Smooth muscle cell (in vitro differentiated cells): ENCODE data around the gene BHLHE23. TPM values are rescaled to one million over a fixed set of nuclear protein-coding genes. Genes with fewer than 3 reads are reported as not detected.

Source experiments
- DNase-seq: peaks from one replicate; lab custom pipeline; 2025; ENCODE audit not compliant: unreplicated experiment; lab: John Stamatoyannopoulos, UW
- H2AFZ ChIP-seq: fragments of 200-600 bp; sonication (generic); 2 replicates; pipeline ENCODE4 v1.6.0; 2016; ENCODE audit warnings: antibody characterized with exemption, low read depth, mild to moderate bottlenecking
- H3F3A ChIP-seq: fragments of 200-600 bp; sonication (generic); 2 replicates; pipeline ENCODE4 v1.6.0; 2017; ENCODE audit warnings: antibody characterized with exemption, low read depth
- H3K27ac ChIP-seq: fragments of 200-600 bp; sonication (generic); 2 replicates; pipeline ENCODE4 v1.5.1; 2016; ENCODE audit warnings: low read depth, mild to moderate bottlenecking
- H3K27me3 ChIP-seq: fragments of 200-600 bp; sonication (generic); 2 replicates; pipeline ENCODE4 v1.6.1; 2016; ENCODE audit warnings: low read depth, mild to moderate bottlenecking
- H3K36me3 ChIP-seq: fragments of 200-600 bp; sonication (generic); 2 replicates; pipeline ENCODE4 v1.5.1; 2016; ENCODE audit warnings: low read depth
- H3K4me1 ChIP-seq: fragments of 200-600 bp; sonication (generic); 2 replicates; pipeline ENCODE4 v1.5.1; 2016; ENCODE audit warnings: low read depth
- H3K4me2 ChIP-seq: fragments of 200-600 bp; sonication (generic); 2 replicates; pipeline ENCODE4 v1.6.0; 2016; ENCODE audit warnings: mild to moderate bottlenecking
- H3K4me3 ChIP-seq: fragments of 200-600 bp; sonication (generic); 2 replicates; pipeline ENCODE4 v1.5.1; 2016; ENCODE audit warnings: mild to moderate bottlenecking
- H3K79me2 ChIP-seq: fragments of 200-600 bp; sonication (generic); 2 replicates; pipeline ENCODE4 v1.6.0; 2016; ENCODE audit warnings: low read depth, mild to moderate bottlenecking
- H3K9ac ChIP-seq: fragments of 200-600 bp; sonication (generic); 2 replicates; pipeline ENCODE4 v1.6.0; 2016; ENCODE audit warnings: low read depth
- H3K9me3 ChIP-seq: fragments of 200-600 bp; sonication (generic); replicated peaks from 2 replicates; pipeline ENCODE4 v1.5.1; 2016; ENCODE audit warnings: low read depth
- H4K20me1 ChIP-seq: fragments of 200-600 bp; sonication (generic); 2 replicates; pipeline ENCODE4 v1.6.0; 2016; ENCODE audit warnings: low read depth
- WGBS: methylation state at CpG from one replicate; pipeline ENCODE4 v1.1.7; 2016; ENCODE audit warnings: low lambda C conversion rate; 5-methylcytosine and 5-hydroxymethylcytosine counted together
- polyA plus RNA-seq: library from polyadenylated mRNA; unstranded; fragments of >200 nt; fragmentation: Nextera tagmentation; extraction: Ambion mirVana; gene quantifications from 2 replicates; pipeline ENCODE4 v1.2.1, GENCODE V29; 2016
- total RNA-seq: library from RNA; depleted of rRNA; stranded (reverse); fragments of >200 nt; gene quantifications from 2 replicates; pipeline ENCODE4 v1.2.3, GENCODE V29; 2014
- TF ChIP-seq, protein P1 (sequence below): fragments of 200-600 bp; sonication (generic); IDR thresholded peaks from 2 replicates; pipeline ENCODE4 v1.5.1; 2017; ENCODE audit warnings: borderline replicate concordance, mild to moderate bottlenecking, antibody characterized with exemption; ENCODE audit not compliant: insufficient read depth, poor library complexity, severe bottlenecking

Gene BHLHE23
- total and polyA plus RNA-seq, 2 experiments from 2014 or later: not detected

DNA sequence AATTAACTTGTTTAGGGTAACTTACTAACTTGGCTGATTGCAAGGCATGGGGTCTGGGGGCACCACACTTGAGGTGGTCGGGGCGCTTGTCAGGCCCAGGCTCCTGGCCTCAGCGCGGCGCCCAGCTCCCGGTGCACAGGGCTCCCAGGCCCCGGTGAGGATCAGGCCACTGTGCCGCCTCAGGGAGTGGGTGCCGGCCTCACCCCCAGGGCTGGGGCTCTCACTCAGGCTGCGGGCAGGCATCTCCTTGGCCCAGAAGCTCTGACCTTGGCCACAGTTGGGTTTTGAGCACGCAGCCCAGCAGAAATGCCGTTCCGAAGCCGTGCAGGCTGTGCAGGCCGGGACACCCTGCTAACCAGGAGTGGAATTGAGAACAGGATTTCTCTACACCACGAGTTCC lies 37.8 kb upstream of the BHLHE23 start:
- Histone ChIP-seq H3F3A (no peaks in the 10 kb centered on the region), H3K27ac (no peak overlapping the region), H3K4me3 (no peak overlapping the region), H2AFZ (no peak overlapping the region), H3K9me3 (no peaks in the 10 kb centered on the region), H3K4me2 (no peak overlapping the region), H3K27me3 (peaks cover 33% of the 10 kb centered on the region), H3K36me3 (no peaks in the 10 kb centered on the region), H3K79me2 (no peaks in the 10 kb centered on the region), H4K20me1 (no peaks in the 10 kb centered on the region), H3K4me1 (no peaks in the 10 kb centered on the region), H3K9ac (no peak overlapping the region)
- 88% methylated on average over 16 of the region's 16 CpGs for WGBS
- TF ChIP-seq, protein P1, sequence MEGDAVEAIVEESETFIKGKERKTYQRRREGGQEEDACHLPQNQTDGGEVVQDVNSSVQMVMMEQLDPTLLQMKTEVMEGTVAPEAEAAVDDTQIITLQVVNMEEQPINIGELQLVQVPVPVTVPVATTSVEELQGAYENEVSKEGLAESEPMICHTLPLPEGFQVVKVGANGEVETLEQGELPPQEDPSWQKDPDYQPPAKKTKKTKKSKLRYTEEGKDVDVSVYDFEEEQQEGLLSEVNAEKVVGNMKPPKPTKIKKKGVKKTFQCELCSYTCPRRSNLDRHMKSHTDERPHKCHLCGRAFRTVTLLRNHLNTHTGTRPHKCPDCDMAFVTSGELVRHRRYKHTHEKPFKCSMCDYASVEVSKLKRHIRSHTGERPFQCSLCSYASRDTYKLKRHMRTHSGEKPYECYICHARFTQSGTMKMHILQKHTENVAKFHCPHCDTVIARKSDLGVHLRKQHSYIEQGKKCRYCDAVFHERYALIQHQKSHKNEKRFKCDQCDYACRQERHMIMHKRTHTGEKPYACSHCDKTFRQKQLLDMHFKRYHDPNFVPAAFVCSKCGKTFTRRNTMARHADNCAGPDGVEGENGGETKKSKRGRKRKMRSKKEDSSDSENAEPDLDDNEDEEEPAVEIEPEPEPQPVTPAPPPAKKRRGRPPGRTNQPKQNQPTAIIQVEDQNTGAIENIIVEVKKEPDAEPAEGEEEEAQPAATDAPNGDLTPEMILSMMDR: no peak
- no peak for DNase-seq

DNA sequence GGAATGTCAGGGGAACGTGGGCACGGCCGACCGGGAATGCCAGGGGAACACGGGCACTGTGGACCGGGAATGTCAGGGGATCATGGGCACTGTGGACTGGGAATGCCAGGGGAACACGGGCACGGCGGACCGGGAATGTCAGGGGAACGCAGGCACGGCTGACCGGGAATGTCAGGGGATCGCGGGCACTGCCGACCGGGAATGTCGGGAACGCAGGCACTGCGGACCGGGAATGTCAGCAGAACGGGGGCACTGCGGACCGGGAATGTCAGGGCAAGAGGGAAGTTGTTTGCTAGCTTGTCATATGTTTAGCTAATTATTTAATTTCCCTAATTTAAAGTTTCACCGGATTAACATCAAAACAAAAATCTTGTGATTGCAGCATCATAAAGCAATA lies 37.4 kb upstream of the BHLHE23 start:
- Histone ChIP-seq H3K27ac (no peak overlapping the region), H3K9ac (no peak overlapping the region), H3F3A (no peaks in the 10 kb centered on the region), H3K27me3 (peaks cover 37% of the 10 kb centered on the region), H3K4me2 (no peak overlapping the region), H4K20me1 (no peaks in the 10 kb centered on the region), H2AFZ (no peak overlapping the region), H3K4me1 (no peaks in the 10 kb centered on the region), H3K9me3 (no peaks in the 10 kb centered on the region), H3K79me2 (no peaks in the 10 kb centered on the region), H3K36me3 (no peaks in the 10 kb centered on the region), H3K4me3 (no peak overlapping the region)
- no peak for DNase-seq
- 92% methylated on average over 23 of the region's 25 CpGs for WGBS
- TF ChIP-seq, protein P1: no peak

DNA sequence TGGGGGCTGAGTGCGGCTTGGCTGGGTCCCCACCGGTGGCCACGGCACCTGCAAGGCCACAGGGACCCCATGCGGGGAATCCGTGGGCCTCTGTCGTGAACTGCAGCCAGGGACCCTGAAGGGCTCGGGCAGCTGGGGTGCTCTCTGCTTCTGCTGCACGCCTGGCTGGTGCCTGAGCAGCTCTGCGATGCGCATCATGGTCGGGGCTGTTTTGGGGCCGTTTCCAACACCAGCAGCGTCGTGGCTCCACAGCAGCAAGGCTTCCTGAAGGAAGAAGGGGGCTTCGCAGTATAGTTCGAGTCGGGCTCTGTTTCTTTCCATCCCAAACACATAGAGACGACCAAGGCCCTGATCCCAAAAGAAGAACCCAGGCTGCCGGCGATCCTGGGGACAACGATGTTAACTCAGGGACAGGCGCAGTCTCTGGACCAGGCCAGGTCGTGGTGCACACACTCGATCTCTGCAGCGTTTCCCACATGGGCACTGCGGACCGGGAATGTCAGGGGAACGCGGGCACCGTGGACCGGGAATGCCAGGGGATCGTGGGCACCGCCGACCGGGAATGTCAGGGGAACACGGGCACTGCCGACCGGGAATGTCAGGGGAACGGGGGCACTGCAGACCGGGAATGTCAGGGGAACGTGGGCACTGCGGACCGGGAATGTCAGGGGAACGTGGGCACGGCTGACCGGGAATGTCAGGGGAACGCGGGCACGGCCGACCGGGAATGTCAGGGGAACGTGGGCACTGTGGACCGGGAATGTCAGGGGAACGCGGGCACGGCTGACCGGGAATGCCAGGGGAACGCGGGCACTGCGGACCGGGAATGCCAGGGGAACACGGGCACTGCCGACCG lies 36.8 kb upstream of the BHLHE23 start:
- H3K4me1 ChIP-seq: no peaks in the 10 kb centered on the region
- H3K79me2 ChIP-seq: no peaks in the 10 kb centered on the region
- H3K4me3 ChIP-seq: no peak overlapping the region
- no peaks in the 10 kb centered on the region for H3F3A ChIP-seq
- H3K9ac ChIP-seq: no peak overlapping the region
- 90% methylated on average over 55 of the region's 64 CpGs for WGBS
- no peaks in the 10 kb centered on the region for H3K9me3 ChIP-seq
- no peak overlapping the region for H3K4me2 ChIP-seq
- no peak overlapping the region for H2AFZ ChIP-seq
- DNase-seq: no peak
- H3K27me3 ChIP-seq: peaks cover 37% of the 10 kb centered on the region
- no peaks in the 10 kb centered on the region for H4K20me1 ChIP-seq
- H3K36me3 ChIP-seq: no peaks in the 10 kb centered on the region
- no peak overlapping the region for H3K27ac ChIP-seq
- TF ChIP-seq, protein P1: no peak
